NT2/D1 (cell line): ENCODE measurements around the gene GNG7.

Experiments
- SUZ12 ChIP-seq: IDR thresholded peaks from 2 replicates; pipeline ENCODE4 v1.6.1; 2011; ENCODE audit not compliant: insufficient read length, insufficient read depth; ENCODE audit errors: extremely low read depth
- YY1 ChIP-seq: IDR thresholded peaks from 2 replicates; pipeline ENCODE4 v1.6.1; 2011; ENCODE audit not compliant: insufficient read length, insufficient read depth
- ZNF274 ChIP-seq: IDR thresholded peaks from 2 replicates; pipeline ENCODE4 v1.6.1; 2011; ENCODE audit warnings: mild to moderate bottlenecking, low read depth, low read length

DNA sequence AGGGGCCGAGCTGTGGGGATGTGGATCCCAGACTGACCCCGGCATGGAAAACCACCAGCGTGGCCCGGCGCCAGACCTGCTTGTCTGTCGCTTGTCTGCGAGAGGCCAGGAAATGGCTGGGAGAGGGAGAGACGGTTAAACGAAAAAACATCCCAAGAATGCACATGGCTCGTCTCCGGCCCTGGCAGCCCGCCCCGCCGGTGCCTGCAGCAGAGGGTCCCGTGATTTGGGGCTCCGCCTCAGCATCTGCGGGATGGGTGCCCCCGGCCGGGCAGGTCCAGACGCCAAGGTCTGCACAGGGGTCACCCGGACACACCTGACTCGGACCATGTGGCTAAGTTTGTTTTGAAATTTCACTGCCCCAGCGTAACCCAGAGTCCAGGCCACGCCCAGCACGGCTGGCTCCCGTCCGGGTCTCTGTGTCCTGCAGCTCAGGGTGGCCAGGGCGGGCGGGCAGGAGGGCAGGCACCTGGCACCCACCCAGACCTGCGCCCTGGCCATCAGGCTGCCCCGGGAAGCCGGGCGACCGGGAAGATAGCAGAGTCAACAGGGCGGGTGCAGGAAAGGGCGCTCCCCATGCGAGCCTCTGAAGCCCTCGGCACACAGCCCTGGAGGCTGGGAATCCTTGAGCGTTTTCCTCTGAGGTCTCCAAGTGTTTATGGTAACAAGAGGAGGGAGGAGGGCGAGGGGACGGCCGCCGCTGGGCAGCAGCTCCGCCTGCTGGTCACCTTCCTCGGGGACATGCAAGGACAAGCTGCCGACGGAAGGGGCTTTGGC is 123.4 kb downstream of the GNG7 start:
- TF ChIP-seq ZNF274 (no peak), YY1 (no peak), SUZ12 (no peak)
